HG03135 (cell line): ENCODE data around the gene PPM1H.
A peak's percentile ranks its signal among the peaks of the same experiment; 100 is the strongest.

Experiments used
- ATAC-seq: cut with Tn5 transposase; IDR thresholded peaks from one replicate; pipeline ENCODE4 v1.9.1; 2021; ENCODE audit warnings: mild to moderate bottlenecking, moderate library complexity; ENCODE audit not compliant: unreplicated experiment

PPM1H gene

DNA sequence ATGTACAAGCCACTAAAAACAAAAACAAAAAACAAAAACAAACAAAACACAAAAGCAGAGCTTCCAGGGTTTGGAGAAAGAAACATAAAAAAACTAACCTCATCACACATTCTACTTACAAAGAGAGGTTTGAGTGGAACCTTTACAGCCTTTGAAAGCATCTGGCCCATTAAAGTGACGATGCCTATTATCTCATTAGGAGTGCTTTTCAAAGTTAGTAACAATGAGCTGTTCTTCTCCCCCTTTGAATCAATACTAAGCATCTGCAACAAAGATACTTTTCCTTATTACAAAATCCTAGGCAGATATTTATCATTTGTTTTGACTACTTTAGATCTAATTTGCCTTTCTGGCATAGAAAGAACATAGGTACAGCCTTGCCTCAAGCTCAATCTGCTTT is 217.3 kb downstream of the PPM1H start:
- no peak for ATAC-seq

- no peak for ATAC-seq
These were observed 218.0 kb downstream of the PPM1H start for GRCh38 chr12:62716866-62717525.

DNA sequence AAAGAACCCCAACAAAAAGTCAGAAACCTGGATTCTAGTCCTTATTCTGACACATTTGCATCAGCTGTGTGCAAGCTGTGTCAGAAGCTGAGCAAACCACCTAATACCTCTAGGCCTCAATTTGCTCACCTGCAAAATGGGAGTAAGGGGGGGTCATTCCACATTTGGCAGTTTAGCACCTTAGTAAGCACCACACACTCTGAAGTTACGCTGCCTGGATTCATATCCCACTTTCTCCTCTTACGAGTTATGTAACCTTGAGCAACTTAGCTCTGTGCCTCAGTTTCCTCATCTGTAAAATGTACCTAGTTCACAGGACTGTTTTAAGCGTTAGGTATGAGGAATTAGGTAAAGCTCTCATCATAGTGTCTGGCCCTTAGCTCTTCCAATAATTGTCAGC is 218.9 kb downstream of the PPM1H start:
- no peak for ATAC-seq

- no peak for ATAC-seq
These were observed 219.9 kb downstream of the PPM1H start for GRCh38 chr12:62714774-62715721.

DNA sequence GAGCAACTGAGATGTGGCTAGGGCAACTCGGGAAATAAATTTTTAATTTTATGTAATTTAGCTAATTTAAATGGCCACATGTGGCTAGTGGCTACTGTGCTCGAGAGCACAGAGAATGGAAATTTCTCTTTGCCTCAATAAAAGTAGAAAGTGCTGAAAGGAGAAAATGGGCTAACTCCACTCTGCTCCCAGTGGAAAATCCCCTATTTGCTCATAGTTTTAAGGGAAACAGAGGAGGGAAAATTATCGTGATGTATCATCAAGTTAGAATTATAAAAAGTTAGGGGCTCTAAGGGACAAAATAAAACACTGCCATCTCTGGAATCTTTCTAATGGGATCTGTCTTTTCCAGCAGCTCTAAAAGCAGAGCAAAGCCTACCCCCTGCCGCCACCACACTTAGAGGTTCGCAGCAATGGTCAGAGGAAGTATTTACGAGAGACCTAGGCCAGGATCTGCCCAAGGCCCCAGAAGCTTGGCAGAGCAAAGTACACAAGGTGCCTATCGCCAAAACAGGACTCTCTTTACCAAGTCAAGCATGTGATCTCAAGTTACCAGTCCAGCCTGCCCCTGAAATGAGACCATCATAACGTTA is 220.7 kb downstream of the PPM1H start:
- no peak for ATAC-seq

DNA sequence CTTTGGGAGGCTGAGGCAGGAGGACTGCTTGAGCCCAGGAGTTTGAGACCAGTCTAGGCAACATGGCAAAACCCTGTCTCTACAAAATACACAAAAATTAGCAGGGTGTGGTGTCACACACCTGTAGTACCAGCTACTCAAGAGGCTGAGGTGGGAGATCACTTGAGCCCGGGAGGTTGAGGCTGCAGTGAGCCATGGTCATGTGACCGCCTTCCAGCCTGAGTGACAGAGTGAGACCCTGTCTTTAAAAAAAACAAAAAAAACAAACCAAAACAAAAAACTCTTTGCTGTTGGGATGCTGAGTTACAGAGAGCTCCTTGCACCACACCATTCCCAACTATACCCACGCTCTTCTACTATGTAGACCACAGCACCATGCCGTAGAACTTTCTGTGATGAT is 221.2 kb downstream of the PPM1H start:
- ATAC-seq = no peak

- ATAC-seq = no peak
These were observed 222.0 kb downstream of the PPM1H start for GRCh38 chr12:62712681-62713573.

- no peak for ATAC-seq
These were observed 223.2 kb downstream of the PPM1H start for GRCh38 chr12:62711631-62712241.

- ATAC-seq = no peak
These were observed 225.6 kb downstream of the PPM1H start for GRCh38 chr12:62709311-62709710.

GRCh38 chr12:62707939-62708338 is 227.0 kb downstream of the PPM1H start:
- ATAC-seq = no peak

- ATAC-seq = no peak
These were observed 229.1 kb downstream of the PPM1H start for GRCh38 chr12:62705846-62706245.

DNA sequence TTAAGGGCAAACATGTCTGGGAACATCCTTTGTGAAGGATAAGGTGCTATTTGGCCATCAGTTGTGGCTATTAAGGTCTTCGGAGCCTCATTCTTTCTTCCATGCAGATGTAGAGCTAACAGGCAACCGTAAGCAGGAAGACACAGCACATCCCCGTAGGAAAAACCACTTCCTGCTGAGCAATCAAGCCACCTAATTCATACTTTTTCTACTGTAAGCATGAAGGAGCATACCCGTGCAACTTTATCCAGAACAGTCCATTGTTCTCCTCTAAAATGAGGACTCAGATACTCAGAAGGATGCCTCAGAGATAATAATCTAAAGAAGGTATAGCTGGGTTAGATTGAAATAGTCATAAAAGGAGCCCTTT is 232.0 kb downstream of the PPM1H start:
- no peak for ATAC-seq

DNA sequence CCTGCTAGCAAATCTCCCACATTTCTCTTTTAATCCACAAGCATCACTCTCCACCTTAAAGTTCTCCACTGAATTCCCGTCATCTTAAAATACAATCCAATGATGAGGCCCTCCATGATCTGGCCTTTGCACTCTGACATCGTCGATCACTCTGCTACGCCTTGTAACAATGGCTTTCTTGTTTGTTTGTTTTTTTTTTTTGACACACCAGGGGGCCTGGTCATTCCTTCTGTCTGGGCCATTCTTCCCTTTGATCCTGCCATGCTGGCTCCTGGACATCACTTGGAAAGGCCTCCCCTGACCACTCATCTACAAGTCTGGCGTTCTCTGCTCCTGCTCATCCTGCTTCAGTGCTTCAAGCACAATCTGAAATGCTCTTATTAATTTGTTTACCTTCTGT is 233.5 kb downstream of the PPM1H start:
- ATAC-seq = no peak

- no peak for ATAC-seq
These were observed 234.7 kb downstream of the PPM1H start for GRCh38 chr12:62700091-62700880.

DNA sequence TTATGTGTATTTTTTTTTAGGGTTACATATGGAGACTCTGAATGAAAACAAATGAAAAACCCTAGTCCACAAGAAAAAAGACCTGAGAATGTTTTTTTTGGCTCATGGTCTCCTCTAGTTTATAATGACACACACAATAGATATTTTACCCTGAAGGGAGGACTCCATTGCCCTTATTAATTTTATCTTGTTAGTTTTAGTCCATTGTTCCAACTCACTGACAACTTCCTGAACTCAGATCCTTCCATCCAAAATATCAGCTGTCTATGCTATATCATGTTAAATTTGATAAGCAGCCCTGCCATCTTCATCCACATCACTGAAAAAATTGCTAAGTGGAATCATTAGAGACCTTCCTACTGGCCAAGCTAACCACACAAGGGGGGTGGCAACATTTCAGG is 236.2 kb downstream of the PPM1H start:
- ATAC-seq = no peak

DNA sequence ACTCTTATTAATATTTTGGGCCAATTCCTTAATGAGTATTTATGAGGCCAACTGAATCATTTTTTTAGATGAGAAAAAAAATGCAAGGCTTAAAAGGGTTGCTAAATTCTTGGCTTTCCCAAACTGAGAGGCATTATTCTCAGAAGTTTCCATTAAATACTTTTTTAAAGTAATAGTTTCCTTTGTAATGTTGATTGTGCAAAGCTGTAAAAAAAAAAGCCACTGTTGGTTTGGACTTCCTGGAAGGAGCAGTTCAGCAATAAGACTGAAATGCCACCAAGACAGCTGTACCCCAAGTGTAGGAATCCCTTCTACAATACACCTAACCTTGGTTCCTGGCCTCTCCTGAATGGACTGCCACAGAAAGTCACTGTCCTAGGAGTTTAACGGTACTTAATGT is 237.1 kb downstream of the PPM1H start:
- ATAC-seq = no peak

GRCh38 chr12:62695696-62696095 is 239.3 kb downstream of the PPM1H start:
- ATAC-seq = no peak

- peak; percentile 81 for ATAC-seq
These were observed 240.3 kb downstream of the PPM1H start for GRCh38 chr12:62694632-62695031.

GRCh38 chr12:62694116-62694515 is 240.8 kb downstream of the PPM1H start:
- no peak for ATAC-seq
